ENCODE results near the gene AFM. TPM values are rescaled to one million over a fixed set of nuclear protein-coding genes. Genes with fewer than 3 reads are reported as not detected.

Gene AFM
- total RNA-seq, 4 donors from 2014 or later: not detected

DNA sequence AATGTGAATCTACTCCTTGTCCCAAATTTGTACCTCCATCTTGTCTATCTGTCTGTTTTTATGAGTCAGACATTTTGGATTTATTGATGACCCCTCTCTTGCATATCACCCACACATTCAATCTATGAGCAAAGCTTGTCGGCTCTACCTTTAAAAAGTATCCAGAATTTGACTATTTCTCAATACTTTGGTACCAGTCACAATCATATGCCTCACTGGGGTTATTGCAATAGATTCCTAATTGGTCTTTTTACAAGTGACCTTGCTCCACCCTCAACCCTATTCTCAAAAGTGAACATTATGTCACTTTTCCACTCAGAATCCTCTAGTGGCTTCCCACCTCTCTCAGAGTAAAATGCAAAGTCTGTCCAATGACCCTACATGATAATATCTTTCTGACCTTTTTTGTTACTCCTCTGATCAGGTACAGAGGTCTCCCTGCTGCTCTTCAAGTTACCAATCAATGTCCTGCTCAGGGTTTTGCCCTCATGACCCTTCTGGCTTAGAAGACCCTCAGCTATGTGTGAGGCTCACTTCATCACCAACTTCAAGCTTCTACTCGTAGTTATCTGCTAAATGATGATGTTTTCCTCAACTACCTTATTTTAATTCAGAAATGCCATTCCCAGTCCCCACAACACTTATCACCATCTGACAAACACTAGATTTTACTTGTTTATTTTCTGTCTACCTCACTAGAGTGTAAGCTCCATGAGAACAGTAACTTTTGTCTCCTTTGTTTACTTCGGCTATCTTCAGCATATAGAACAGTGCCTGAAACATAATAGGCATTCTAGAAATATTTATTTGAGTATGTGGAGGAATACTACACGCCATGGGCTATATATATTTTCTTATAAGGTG, 23.1 kb upstream of the AFM start:
- TF ChIP-seq, protein P1, sequence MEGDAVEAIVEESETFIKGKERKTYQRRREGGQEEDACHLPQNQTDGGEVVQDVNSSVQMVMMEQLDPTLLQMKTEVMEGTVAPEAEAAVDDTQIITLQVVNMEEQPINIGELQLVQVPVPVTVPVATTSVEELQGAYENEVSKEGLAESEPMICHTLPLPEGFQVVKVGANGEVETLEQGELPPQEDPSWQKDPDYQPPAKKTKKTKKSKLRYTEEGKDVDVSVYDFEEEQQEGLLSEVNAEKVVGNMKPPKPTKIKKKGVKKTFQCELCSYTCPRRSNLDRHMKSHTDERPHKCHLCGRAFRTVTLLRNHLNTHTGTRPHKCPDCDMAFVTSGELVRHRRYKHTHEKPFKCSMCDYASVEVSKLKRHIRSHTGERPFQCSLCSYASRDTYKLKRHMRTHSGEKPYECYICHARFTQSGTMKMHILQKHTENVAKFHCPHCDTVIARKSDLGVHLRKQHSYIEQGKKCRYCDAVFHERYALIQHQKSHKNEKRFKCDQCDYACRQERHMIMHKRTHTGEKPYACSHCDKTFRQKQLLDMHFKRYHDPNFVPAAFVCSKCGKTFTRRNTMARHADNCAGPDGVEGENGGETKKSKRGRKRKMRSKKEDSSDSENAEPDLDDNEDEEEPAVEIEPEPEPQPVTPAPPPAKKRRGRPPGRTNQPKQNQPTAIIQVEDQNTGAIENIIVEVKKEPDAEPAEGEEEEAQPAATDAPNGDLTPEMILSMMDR (IDR thresholded peaks at IDR 0.05; ENCODE audit: low read depth): no peak

DNA sequence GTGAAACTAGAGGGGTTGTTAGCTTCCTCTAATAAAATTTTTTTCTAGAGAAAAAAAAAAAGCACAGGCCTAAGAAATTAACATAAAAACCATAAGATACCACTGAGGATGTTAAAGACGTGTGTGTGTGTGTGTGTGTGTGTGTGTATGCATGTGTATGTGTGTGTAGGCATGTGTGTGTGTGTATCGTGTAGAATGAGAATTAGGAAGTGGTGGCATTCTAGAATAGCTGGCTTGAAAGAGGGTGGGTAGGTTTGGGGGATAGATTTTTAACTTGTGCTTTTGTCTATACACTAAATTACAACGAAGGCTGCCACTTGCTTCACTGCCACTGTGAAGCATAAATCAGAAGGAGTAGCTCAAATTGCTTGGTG, 22.5 kb upstream of the AFM start:
- TF ChIP-seq, protein P1 (IDR thresholded peaks at IDR 0.05; ENCODE audit: low read depth): no peak

DNA sequence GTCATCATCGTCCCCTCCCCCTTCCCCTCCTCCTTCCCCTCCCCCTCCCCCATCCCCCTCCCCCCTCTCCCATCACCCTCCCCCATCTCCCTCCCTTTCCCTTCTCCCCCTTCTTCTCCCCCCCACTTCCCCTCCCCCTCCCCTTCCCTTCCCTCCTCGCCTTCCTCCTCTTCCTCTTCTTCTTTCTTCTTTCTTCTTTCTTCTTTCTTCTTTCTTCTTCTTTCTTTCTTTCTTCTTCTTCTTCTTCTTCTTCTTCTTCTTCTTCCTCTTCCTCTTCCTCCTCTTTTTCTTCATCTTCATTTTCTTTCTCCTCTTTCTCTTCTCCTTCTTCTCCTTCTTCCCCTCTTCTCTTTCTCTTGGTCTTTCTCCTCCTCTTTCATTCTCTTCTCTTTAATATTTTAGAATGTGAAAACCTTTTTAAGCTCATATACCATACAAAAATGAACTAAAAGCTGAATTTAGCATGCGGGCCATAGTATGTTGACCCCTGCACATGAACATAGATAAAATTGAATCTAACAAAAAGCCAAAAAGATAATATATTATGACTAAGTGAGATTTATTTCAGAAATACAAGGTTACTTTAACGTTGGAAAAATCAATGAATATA, 20.5 kb upstream of the AFM start:
- TF ChIP-seq, protein P1 (IDR thresholded peaks at IDR 0.05; ENCODE audit: low read depth): no peak

DNA sequence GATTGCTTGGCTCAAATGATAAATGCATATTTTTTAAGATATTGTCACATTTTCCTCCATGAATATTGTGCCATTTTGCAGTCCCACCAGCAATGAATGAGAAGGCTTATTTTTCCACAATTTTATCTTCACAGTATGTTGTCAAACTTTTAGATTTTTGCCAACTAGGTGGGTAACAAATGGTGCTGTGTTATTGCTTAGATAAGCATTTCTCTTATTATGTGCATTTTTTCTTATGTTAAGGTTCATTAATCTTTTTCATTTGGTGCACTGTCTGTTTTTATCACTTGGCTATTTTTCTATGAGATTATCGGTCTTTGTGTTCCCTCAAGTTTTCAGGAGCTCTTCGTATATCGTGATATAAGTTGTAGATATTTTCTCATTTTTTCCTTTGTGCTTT, 13.4 kb upstream of the AFM start:
- TF ChIP-seq, protein P1 (IDR thresholded peaks at IDR 0.05; ENCODE audit: low read depth): no peak

DNA sequence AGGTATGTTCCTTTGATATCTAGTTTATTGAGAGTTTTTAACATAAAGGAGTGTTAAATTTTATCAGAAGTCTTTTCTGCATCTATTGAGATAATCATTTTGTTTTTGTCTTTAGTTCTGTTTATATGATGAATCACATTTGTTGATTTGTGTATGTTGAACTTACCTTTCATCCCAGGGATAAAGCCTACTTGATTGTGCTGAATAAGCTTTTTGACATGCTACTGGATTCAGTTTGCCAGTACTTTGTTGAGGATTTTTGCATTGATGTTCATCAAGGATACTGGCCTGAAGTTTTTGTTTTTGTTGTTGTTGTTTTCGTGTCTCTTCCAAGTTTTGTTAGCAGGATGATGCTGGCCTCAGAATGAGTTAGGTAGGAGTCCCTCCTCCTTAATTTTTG, 10.8 kb upstream of the AFM start:
- TF ChIP-seq, protein P1 (IDR thresholded peaks at IDR 0.05; ENCODE audit: low read depth): no peak

DNA sequence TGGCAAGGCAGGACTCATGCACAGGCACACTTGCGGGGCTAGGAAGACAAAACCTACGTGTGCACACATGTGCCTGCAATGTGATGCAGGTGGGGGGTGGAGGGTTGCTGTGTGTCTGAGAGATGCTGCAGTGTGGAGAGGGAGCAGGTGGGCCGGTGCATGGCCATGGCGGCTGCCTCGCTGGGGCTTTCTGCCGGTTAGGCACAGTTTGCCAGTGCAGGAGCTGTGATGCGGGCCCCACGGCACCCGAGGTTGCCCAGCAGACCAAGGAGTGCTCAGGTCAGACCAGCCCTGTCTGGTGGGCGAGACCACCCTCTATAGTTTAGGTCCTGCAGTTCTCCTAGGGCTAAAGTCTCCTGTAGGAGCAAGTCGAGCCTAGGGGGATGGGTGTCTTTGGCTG, 4.4 kb upstream of the AFM start:
- TF ChIP-seq, protein P1 (IDR thresholded peaks at IDR 0.05; ENCODE audit: low read depth): no peak

DNA sequence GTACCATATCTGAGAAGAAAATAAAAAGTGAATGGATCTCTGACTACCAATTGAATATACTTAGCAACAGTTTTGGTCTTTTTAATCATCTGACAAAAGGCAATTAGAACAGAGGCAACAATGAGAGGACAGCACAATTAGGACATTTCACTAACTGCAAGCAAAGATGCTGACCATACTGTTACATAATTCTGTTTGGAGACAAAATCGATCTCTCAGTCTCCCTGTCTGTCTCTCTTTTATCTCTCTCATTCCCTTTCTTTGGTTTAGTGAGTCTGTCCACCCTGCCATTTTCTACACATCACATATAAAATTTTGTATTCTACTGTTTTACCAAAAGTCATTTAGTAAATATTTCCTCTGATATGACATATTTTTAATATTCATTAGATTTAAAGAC, 2.2 kb upstream of the AFM start:
- TF ChIP-seq, protein P1 (IDR thresholded peaks at IDR 0.05; ENCODE audit: low read depth): no peak

Measured in subcutaneous adipose tissue (tissue), 4 donors.